IMR-90 (cell line): ENCODE measurements around the gene SYTL2. TPM values are rescaled to one million over a fixed set of nuclear protein-coding genes. Genes with fewer than 3 reads are reported as not detected.

ENCODE experiments used
- ATAC-seq: fragments of 200-7000 bp; cut with Tn5 transposase; 2 replicates; pipeline ENCODE4 v1.9.1; 2020; ENCODE audit warnings: low read depth, mild to moderate bottlenecking, moderate library complexity
- BruUV-seq: library from RNA; stranded (reverse); fragments of 400-500 nt; replicated peaks from 2 replicates; lab custom pipeline; 2021; lab: Mats Ljungman, UMichigan
- CTCF ChIA-PET: fragments of 300-600 bp; formaldehyde crosslinking; extraction: SDS; loops from one replicate; lab custom pipeline; 2021; ENCODE audit warnings: antibody characterized with exemption; lab: Yijun Ruan, JAX
- POLR2A ChIA-PET: fragments of 300-600 bp; sonication (Branson Sonifier 250); formaldehyde crosslinking; loops from one replicate; lab custom pipeline; 2022; ENCODE audit warnings: antibody characterized with exemption; ENCODE audit not compliant: unreplicated experiment; lab: Charles Lee
- DNase-seq: peaks from one replicate; pipeline ENCODE4 v3.0.0; 2013
- H2AFZ ChIP-seq: replicated peaks from 2 replicates; pipeline ENCODE3; 2013; ENCODE audit warnings: low read length, mild to moderate bottlenecking; ENCODE audit not compliant: poor library complexity
- H2AK5ac ChIP-seq: 2 replicates; pipeline ENCODE4 v1.6.1; 2013; ENCODE audit warnings: low read depth, low read length, inconsistent platforms
- H2AK9ac ChIP-seq: replicated peaks from 2 replicates; pipeline ENCODE3; 2013; ENCODE audit warnings: mild to moderate bottlenecking, low read depth, low read length, moderate library complexity; ENCODE audit not compliant: poor library complexity
- H2BK120ac ChIP-seq: 2 replicates; pipeline ENCODE4 v1.6.1; 2013; ENCODE audit warnings: low read depth, low read length, inconsistent platforms
- H2BK15ac ChIP-seq: 3 replicates; pipeline ENCODE4 v1.6.1; 2013; ENCODE audit warnings: low read depth, low read length, inconsistent platforms
- H2BK20ac ChIP-seq: 2 replicates; pipeline ENCODE4 v1.6.1; 2013; ENCODE audit warnings: low read depth, mild to moderate bottlenecking, inconsistent platforms, low read length, moderate library complexity
- H2BK5ac ChIP-seq: 2 replicates; pipeline ENCODE4 v1.6.1; 2013; ENCODE audit warnings: mild to moderate bottlenecking, low read depth, low read length, inconsistent platforms; ENCODE audit not compliant: poor library complexity, severe bottlenecking
- H3K14ac ChIP-seq: replicated peaks from 2 replicates; pipeline ENCODE4 v1.6.1; 2013; ENCODE audit warnings: low read depth, low read length, inconsistent platforms
- H3K18ac ChIP-seq: 2 replicates; pipeline ENCODE4 v1.6.1; 2013; ENCODE audit warnings: low read depth, low read length, control low read depth
- H3K23ac ChIP-seq: 2 replicates; pipeline ENCODE4 v1.6.1; 2013; ENCODE audit warnings: low read depth, low read length, inconsistent platforms
- H3K27ac ChIP-seq: 2 replicates; pipeline ENCODE4 v1.5.1; 2013; ENCODE audit warnings: mild to moderate bottlenecking, control low read depth, low read length; ENCODE audit not compliant: insufficient read depth
- H3K27me3 ChIP-seq: 2 replicates; pipeline ENCODE4 v1.6.1; 2013; ENCODE audit warnings: low read length; ENCODE audit not compliant: control insufficient read depth, insufficient read depth
- H3K36me3 ChIP-seq: 2 replicates; pipeline ENCODE4 v1.6.1; 2013; ENCODE audit warnings: low read length, mixed read lengths; ENCODE audit not compliant: control insufficient read depth, insufficient read depth
- H3K4ac ChIP-seq: 2 replicates; pipeline ENCODE4 v1.6.1; 2013; ENCODE audit warnings: low read depth, low read length, inconsistent platforms
- H3K4me1 ChIP-seq: 2 replicates; pipeline ENCODE4 v1.6.1; 2013; ENCODE audit warnings: low read length, mixed read lengths; ENCODE audit not compliant: control insufficient read depth, insufficient read depth
- H3K4me2 ChIP-seq: 2 replicates; pipeline ENCODE4 v1.6.1; 2013; ENCODE audit warnings: low read depth, mild to moderate bottlenecking, control low read depth, low read length, moderate library complexity
- H3K4me3 ChIP-seq: 2 replicates; pipeline ENCODE4 v1.5.1; 2013; ENCODE audit warnings: low read depth, mild to moderate bottlenecking, control low read depth, low read length, moderate library complexity; ENCODE audit not compliant: insufficient read depth
- H3K56ac ChIP-seq: 2 replicates; pipeline ENCODE4 v1.6.1; 2013; ENCODE audit warnings: low read length, inconsistent platforms; ENCODE audit not compliant: insufficient read depth; ENCODE audit errors: extremely low read depth
- H3K79me1 ChIP-seq, 2 experiments: 2 replicates each; pipeline ENCODE4 v1.6.1; 2013; ENCODE audit warnings: low read length in 2 of 2, inconsistent platforms in 1 of 2, low read depth in 1 of 2
- H3K9ac ChIP-seq: 2 replicates; pipeline ENCODE4 v1.6.1; 2013; ENCODE audit warnings: low read depth, low read length, control low read depth
- H3K9me1 ChIP-seq: 2 replicates; pipeline ENCODE4 v1.6.1; 2013; ENCODE audit warnings: low read length, inconsistent platforms; ENCODE audit not compliant: insufficient read depth
- H3K9me3 ChIP-seq: 2 replicates; pipeline ENCODE4 v1.6.1; 2013; ENCODE audit warnings: low read length; ENCODE audit not compliant: control insufficient read depth, insufficient read depth
- H4K20me1 ChIP-seq: 2 replicates; pipeline ENCODE4 v1.6.1; 2013; ENCODE audit warnings: low read length, inconsistent platforms; ENCODE audit not compliant: insufficient read depth
- H4K5ac ChIP-seq: 2 replicates; pipeline ENCODE4 v1.6.1; 2013; ENCODE audit warnings: mild to moderate bottlenecking, low read depth, low read length, control low read depth
- H4K8ac ChIP-seq, 2 experiments: 2 replicates each; pipeline ENCODE4 v1.6.1; 2013; ENCODE audit warnings: low read depth in 2 of 2, low read length in 2 of 2, control low read depth in 1 of 2, inconsistent platforms in 1 of 2
- H4K91ac ChIP-seq: 2 replicates; pipeline ENCODE4 v1.6.1; 2013; ENCODE audit warnings: low read depth, low read length, inconsistent platforms; ENCODE audit not compliant: insufficient read depth
- BHLHE40 ChIP-seq: fragments of 150-350 bp; IDR thresholded peaks from 2 replicates; pipeline ENCODE4 v1.6.1; 2016; ENCODE audit warnings: mild to moderate bottlenecking, low read depth, low read length
- CEBPB ChIP-seq: IDR thresholded peaks from 2 replicates; pipeline ENCODE4 v1.6.1; 2012; ENCODE audit warnings: low read depth, low read length, improper control_type of control experiment
- CTCF ChIP-seq: conservative IDR thresholded peaks from 2 replicates; pipeline ENCODE4 v1.5.1; 2012; ENCODE audit warnings: mild to moderate bottlenecking, low read depth, low read length, improper control_type of control experiment
- ELK1 ChIP-seq: fragments of 150-350 bp; IDR thresholded peaks from 2 replicates; pipeline ENCODE4 v1.6.1; 2016; ENCODE audit warnings: low read depth, mild to moderate bottlenecking, low read length, moderate library complexity, borderline replicate concordance
- FOS ChIP-seq: fragments of 150-350 bp; IDR thresholded peaks from 2 replicates; pipeline ENCODE4 v1.6.1; 2016; ENCODE audit warnings: low read depth, low read length
- MAFK ChIP-seq: IDR thresholded peaks from 2 replicates; pipeline ENCODE4 v1.6.1; 2012; ENCODE audit warnings: low read depth, low read length, improper control_type of control experiment
- MXI1 ChIP-seq: IDR thresholded peaks from 2 replicates; pipeline ENCODE4 v1.6.1; 2012; ENCODE audit warnings: low read depth, mild to moderate bottlenecking, low read length, moderate library complexity, borderline replicate concordance
- NFE2L2 ChIP-seq: fragments of 150-350 bp; IDR thresholded peaks from 2 replicates; pipeline ENCODE4 v1.6.1; 2016; ENCODE audit warnings: low read depth, mild to moderate bottlenecking, low read length
- POLR2A ChIP-seq: IDR thresholded peaks from 2 replicates; pipeline ENCODE4 v1.6.1; 2012; ENCODE audit warnings: mild to moderate bottlenecking, low read depth, low read length
- RAD21 ChIP-seq: IDR thresholded peaks from 2 replicates; pipeline ENCODE4 v1.6.1; 2012; ENCODE audit warnings: low read length, improper control_type of control experiment
- RCOR1 ChIP-seq: IDR thresholded peaks from 2 replicates; pipeline ENCODE4 v1.6.1; 2012; ENCODE audit warnings: mild to moderate bottlenecking, low read length, improper control_type of control experiment; ENCODE audit not compliant: insufficient replicate concordance
- RFX5 ChIP-seq: IDR thresholded peaks from 2 replicates; pipeline ENCODE4 v1.8.0; 2012; ENCODE audit warnings: low read depth, mild to moderate bottlenecking, low read length, moderate library complexity
- SMC3 ChIP-seq: fragments of 150-350 bp; IDR thresholded peaks from 2 replicates; pipeline ENCODE4 v1.6.1; 2016; ENCODE audit warnings: low read depth, mild to moderate bottlenecking, antibody characterized with exemption, low read length, moderate library complexity
- USF2 ChIP-seq: fragments of 150-350 bp; IDR thresholded peaks from 2 replicates; pipeline ENCODE4 v1.6.1; 2017; ENCODE audit warnings: mild to moderate bottlenecking, antibody characterized with exemption, low read length, low read depth
- dilution Hi-C: fragments of 300-500 bp; cut with HindIII; formaldehyde crosslinking; loops from one replicate; pipeline ENCODE4 v1.14.3; 2018; ENCODE audit warnings: low sequenced_read_pairs; ENCODE audit not compliant: unreplicated experiment
- in situ Hi-C: fragments of 300-500 bp; cut with MboI; formaldehyde crosslinking; loops from 3 replicates; pipeline ENCODE4 v1.14.3; 2019; ENCODE audit warnings: low sequenced_read_pairs, inconsistent platforms, mixed read lengths
- intact Hi-C: fragments of 100-400 bp; cut with micrococcal nuclease; formaldehyde crosslinking; loops from 2 replicates; pipeline ENCODE4 v1.10.0; 2022
- polyA plus RNA-seq, 3 experiments: library from polyadenylated mRNA; depleted of rRNA; stranded (reverse); fragments of >200 nt; gene quantifications; 2 replicates each; pipeline ENCODE4 v1.2.3, GENCODE V29; 2012; ENCODE audit warnings: low replicate concordance in 1 of 3
- total RNA-seq: library from RNA; depleted of rRNA; stranded (reverse); fragments of >200 nt; gene quantifications from 2 replicates; pipeline ENCODE4 v1.2.3, GENCODE V29; 2012

SYTL2 gene
- total and polyA plus RNA-seq, 2 of the 4 experiments (the other 2 are of a cell fraction): 45.2 to 70.0 TPM

- TF ChIP-seq RAD21: no peak
Observed at GRCh38 chr11:85735876-85736460, 75.0 kb downstream of the SYTL2 start (continued).

- DNase-seq (no peak), ATAC-seq (no peak)
- Histone ChIP-seq H4K20me1 (no peaks in the 10 kb centered on the region), H3K4me2 (no peak overlapping the region), H3K27me3 (no peaks in the 10 kb centered on the region), H3K9ac (no peak overlapping the region), H3K18ac (no peak overlapping the region), H3K23ac (no peak overlapping the region), H3K4ac (no peak overlapping the region), H4K91ac (no peak overlapping the region), H4K5ac (no peak overlapping the region), H2AK9ac (no peak overlapping the region), H2AK5ac (no peak overlapping the region), H2AFZ (no peak overlapping the region), H3K4me3 (no peak overlapping the region), H2BK15ac (no peak overlapping the region), H2BK120ac (no peak overlapping the region), H3K27ac (no peak overlapping the region), H3K4me1 (peaks cover 4% of the 10 kb centered on the region; the same call in 1 of the 2 replicates), H3K9me1 (peaks cover 3% of the 10 kb centered on the region), H3K14ac (no peak overlapping the region), H3K79me1 (no peaks in the 10 kb centered on the region), H4K8ac (no peak overlapping the region), H3K56ac (no peak overlapping the region), H3K9me3 (no peaks in the 10 kb centered on the region), H3K36me3 (peaks cover 4% of the 10 kb centered on the region; the same call in 1 of the 2 replicates), H2BK20ac (no peak overlapping the region), H2BK5ac (no peak overlapping the region)
- TF ChIP-seq CEBPB: no peak
- no peak for TF ChIP-seq RFX5
- no peak for TF ChIP-seq SMC3
- no peak for TF ChIP-seq RCOR1
- no peak for TF ChIP-seq CTCF
- TF ChIP-seq MAFK: no peak
- TF ChIP-seq RAD21: no peak
- no peak for TF ChIP-seq FOS
- no peak for TF ChIP-seq USF2
- TF ChIP-seq BHLHE40: no peak
- TF ChIP-seq NFE2L2: no peak
- TF ChIP-seq MXI1: no peak
- no peak for TF ChIP-seq ELK1
- no peak for TF ChIP-seq POLR2A
- in situ Hi-C loops: no loop called here
- intact Hi-C loops: no loop called here
- BruUV-seq: no TSS peak
- ChIA-PET POLR2A (no interaction called here), CTCF (no interaction called here)
- dilution Hi-C loops: no loop called here
Observed at GRCh38 chr11:85732965-85733364, 78.0 kb downstream of the SYTL2 start.
